Upper lobe of right lung (tissue), 1 donor: Measurements from ENCODE around the gene SYNPR. TPM values are rescaled to one million over a fixed set of nuclear protein-coding genes. Genes with fewer than 3 reads are reported as not detected.

ENCODE experiments used
- ATAC-seq: fragments of 200-7000 bp; cut with Tn5 transposase; one replicate; pipeline ENCODE4 v1.9.1; 2020; ENCODE audit warnings: mild to moderate bottlenecking, moderate library complexity
- DNase-seq: peaks from one replicate; pipeline ENCODE4 v3.0.0-alpha.2; 2020
- H3K27ac ChIP-seq: fragments of 200-600 bp; one replicate; pipeline ENCODE4 v1.8.0; 2022
- H3K27me3 ChIP-seq: fragments of 200-600 bp; one replicate; pipeline ENCODE4 v1.8.0; 2022; ENCODE audit warnings: mild to moderate bottlenecking
- H3K36me3 ChIP-seq: fragments of 200-600 bp; one replicate; pipeline ENCODE4 v1.8.0; 2022
- H3K4me1 ChIP-seq: fragments of 200-600 bp; one replicate; pipeline ENCODE4 v1.8.0; 2022
- H3K4me3 ChIP-seq: fragments of 200-600 bp; one replicate; pipeline ENCODE4 v1.8.0; 2022; ENCODE audit warnings: mild to moderate bottlenecking
- H3K9me3 ChIP-seq: fragments of 200-600 bp; one replicate; pipeline ENCODE4 v1.8.0; 2022
- intact Hi-C: fragments of 100-400 bp; cut with DNase I; formaldehyde crosslinking; loops from one replicate; pipeline ENCODE4 v1.11.0; 2022
- total RNA-seq: library from RNA; stranded (reverse); fragmentation: NEBNext Ultra II Directional; extraction: Animal tissue kit (Norgen Biotek cat#: 25700); gene quantifications from one replicate; pipeline ENCODE4 v1.2.1, GENCODE V29; 2021
- TF ChIP-seq, protein P1 (sequence below): fragments of 200-600 bp; IDR thresholded peaks from one replicate; pipeline ENCODE4 v1.8.0; 2022; ENCODE audit warnings: antibody characterized with exemption
- donor health status: DM: no; HTN: yes; CAD: no; lungs with severe emphysema.

SYNPR gene
- total RNA-seq, 1 donor from 2014 or later = not detected

DNA sequence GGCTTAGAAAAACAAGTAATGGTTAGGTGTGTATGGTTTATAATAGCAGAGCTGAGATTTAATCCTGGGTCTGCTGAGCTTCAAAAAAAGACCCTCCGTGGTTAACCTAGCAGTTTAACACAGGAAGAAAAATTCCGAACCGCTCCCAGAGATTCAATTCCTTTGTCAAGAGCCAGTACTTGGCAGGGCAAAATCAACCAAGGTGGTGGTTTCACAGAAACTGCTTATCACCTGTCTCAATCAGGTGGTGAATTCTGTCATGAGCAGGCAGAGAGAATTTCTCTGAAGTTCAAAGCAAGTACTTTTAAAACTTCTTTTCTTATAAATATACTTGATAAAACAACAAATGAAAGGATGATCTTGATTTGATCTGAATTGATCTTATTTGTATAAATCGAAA is 17.2 kb downstream of the SYNPR start:
- no peak overlapping the region for H3K27ac ChIP-seq
- DNase-seq = no peak
- H3K36me3 ChIP-seq = no peaks in the 10 kb centered on the region
- H3K4me1 ChIP-seq = no peaks in the 10 kb centered on the region
- TF ChIP-seq, protein P1, sequence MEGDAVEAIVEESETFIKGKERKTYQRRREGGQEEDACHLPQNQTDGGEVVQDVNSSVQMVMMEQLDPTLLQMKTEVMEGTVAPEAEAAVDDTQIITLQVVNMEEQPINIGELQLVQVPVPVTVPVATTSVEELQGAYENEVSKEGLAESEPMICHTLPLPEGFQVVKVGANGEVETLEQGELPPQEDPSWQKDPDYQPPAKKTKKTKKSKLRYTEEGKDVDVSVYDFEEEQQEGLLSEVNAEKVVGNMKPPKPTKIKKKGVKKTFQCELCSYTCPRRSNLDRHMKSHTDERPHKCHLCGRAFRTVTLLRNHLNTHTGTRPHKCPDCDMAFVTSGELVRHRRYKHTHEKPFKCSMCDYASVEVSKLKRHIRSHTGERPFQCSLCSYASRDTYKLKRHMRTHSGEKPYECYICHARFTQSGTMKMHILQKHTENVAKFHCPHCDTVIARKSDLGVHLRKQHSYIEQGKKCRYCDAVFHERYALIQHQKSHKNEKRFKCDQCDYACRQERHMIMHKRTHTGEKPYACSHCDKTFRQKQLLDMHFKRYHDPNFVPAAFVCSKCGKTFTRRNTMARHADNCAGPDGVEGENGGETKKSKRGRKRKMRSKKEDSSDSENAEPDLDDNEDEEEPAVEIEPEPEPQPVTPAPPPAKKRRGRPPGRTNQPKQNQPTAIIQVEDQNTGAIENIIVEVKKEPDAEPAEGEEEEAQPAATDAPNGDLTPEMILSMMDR = no peak
- H3K4me3 ChIP-seq = no peak overlapping the region
- no peaks in the 10 kb centered on the region for H3K9me3 ChIP-seq
- ATAC-seq = no peak
- intact Hi-C loops = no loop called here
- no peaks in the 10 kb centered on the region for H3K27me3 ChIP-seq

DNA sequence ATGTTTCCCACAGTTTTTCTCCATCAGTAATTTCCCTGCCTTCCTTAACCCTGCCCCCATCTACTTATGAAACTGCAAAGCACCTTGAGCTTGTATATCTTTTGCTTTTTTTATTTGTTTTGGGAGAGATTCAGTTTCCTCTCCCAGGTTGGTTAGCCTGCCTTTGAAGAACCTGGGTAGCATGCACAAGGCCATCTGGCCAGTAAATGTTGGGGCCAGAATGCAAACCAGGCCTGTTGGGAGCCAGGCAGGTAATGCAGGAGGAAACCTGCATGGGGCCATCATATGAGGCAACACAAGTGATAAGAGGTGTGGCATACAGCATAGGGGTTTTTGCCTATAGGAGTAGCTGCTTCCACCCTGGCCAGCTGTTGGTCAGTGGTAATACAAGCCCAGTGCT is 17.7 kb downstream of the SYNPR start:
- TF ChIP-seq, protein P1 = no peak
- H3K4me3 ChIP-seq = no peak overlapping the region
- no peak for DNase-seq
- H3K4me1 ChIP-seq = no peaks in the 10 kb centered on the region
- H3K27me3 ChIP-seq = no peaks in the 10 kb centered on the region
- H3K9me3 ChIP-seq = no peaks in the 10 kb centered on the region
- no peak overlapping the region for H3K27ac ChIP-seq
- intact Hi-C loops = no loop called here
- no peaks in the 10 kb centered on the region for H3K36me3 ChIP-seq
- ATAC-seq = no peak

DNA sequence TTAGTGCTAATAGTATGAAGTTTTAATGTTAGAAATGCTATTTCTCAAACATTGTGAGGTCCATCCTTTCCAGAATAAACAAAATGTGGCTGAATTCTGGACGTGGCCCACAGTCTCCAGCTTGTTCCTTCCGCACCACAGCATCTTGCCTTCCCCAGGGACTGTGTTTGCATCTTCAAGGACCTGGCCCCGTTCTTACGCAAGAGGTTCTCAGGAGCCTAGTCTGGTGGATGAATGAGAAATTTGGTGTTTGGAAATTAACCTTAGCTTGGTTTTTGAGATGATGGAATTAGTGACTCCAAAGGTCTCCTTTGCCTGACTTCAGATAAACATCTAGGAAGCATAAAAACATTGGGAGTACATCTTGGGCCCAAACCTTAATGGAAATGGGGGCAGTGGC is 18.1 kb downstream of the SYNPR start:
- Histone ChIP-seq H3K4me3 (no peak overlapping the region), H3K27ac (no peak overlapping the region), H3K9me3 (no peaks in the 10 kb centered on the region), H3K4me1 (no peaks in the 10 kb centered on the region), H3K36me3 (no peaks in the 10 kb centered on the region), H3K27me3 (no peaks in the 10 kb centered on the region)
- DNase-seq (no peak), ATAC-seq (no peak)
- intact Hi-C loops = no loop called here
- TF ChIP-seq, protein P1 = no peak

DNA sequence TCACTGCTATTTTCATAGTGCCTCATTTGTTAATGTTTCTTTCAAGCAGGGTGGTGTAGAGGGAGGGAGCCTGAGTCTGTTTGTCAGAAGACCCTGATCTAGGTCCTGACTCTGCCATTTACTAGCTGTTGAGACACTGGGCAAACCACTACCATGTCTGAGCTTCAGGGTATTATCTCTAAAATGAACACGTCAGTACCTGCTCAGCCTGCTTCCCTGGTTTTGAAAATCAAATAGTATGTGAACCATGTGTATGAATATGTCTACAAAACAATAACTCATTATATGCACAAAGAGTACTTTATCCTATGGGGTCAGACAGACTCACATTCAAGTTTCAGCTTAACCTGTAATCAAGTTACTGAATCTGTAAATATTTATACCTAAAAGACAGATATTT is 25.1 kb downstream of the SYNPR start:
- no peak for ATAC-seq
- intact Hi-C loops = no loop called here
- DNase-seq = no peak

DNA sequence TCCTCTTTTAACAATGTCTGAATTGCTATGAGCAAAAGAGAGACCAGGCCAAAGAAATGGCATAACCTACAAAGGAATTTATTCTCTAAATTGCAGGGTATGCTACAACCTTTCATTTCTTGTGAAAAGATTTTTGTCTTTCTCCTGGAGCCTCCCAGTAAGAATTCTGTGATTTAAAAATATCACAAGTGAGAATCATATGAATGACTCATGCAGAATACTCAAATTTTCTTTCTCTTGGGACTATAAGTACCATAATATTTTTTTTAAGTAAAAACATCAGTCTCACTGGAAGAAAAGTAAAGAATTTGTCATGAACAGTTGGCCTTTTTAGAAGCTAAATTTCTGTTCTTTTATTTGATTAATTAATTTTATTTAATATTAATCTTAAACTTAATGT is 26.3 kb downstream of the SYNPR start:
- no peak for ATAC-seq
- no peaks in the 10 kb centered on the region for H3K4me1 ChIP-seq
- intact Hi-C loops = no loop called here
- no peaks in the 10 kb centered on the region for H3K27me3 ChIP-seq
- TF ChIP-seq, protein P1 = no peak
- DNase-seq = no peak
- no peaks in the 10 kb centered on the region for H3K36me3 ChIP-seq
- H3K27ac ChIP-seq = no peak overlapping the region
- H3K9me3 ChIP-seq = no peaks in the 10 kb centered on the region
- no peak overlapping the region for H3K4me3 ChIP-seq

More for the DNA sequence above, 25.1 kb downstream of the SYNPR start:
- H3K36me3 ChIP-seq = no peaks in the 10 kb centered on the region
- H3K27ac ChIP-seq = no peak overlapping the region
- H3K9me3 ChIP-seq = no peaks in the 10 kb centered on the region
- H3K27me3 ChIP-seq = no peaks in the 10 kb centered on the region
- H3K4me1 ChIP-seq = no peaks in the 10 kb centered on the region
- no peak overlapping the region for H3K4me3 ChIP-seq
- TF ChIP-seq, protein P1 = no peak

DNA sequence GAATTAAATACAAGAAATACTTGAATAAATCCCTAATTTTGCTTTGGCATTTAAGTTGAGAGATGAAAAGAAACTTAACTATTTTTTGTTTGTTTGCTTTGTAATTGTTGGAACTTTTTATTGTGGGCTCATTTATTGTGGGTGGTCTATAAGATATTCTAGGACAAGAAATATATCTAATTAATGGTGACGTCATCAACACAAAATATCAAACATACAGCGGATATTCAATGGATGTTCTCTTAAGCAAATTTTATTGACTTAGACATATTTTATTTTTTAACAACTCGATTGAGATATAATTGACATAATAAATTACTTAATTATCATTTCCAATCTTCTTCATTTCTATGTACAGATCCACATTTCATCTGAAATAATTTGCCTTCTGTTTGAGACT is 30.0 kb downstream of the SYNPR start:
- no peaks in the 10 kb centered on the region for H3K4me1 ChIP-seq
- no peaks in the 10 kb centered on the region for H3K27me3 ChIP-seq
- H3K36me3 ChIP-seq = no peaks in the 10 kb centered on the region
- DNase-seq (no peak), ATAC-seq (no peak)
- intact Hi-C loops = no loop called here
- no peak overlapping the region for H3K4me3 ChIP-seq
- no peaks in the 10 kb centered on the region for H3K9me3 ChIP-seq
- TF ChIP-seq, protein P1 = no peak
- H3K27ac ChIP-seq = no peak overlapping the region
